Muscle layer of duodenum (tissue), 2 donors: ENCODE measurements around the gene MRPS35.

Experiments
- H3K27ac ChIP-seq: one replicate; pipeline ENCODE4 v1.7.0; 2013; ENCODE audit warnings: mild to moderate bottlenecking, low read length
- H3K27me3 ChIP-seq: one replicate; pipeline ENCODE4 v1.7.0; 2013; ENCODE audit warnings: low read depth, mild to moderate bottlenecking, control low read depth, low read length
- H3K36me3 ChIP-seq, 2 donors: one replicate each; pipeline ENCODE4 v1.7.0; 2013; ENCODE audit warnings: low read length in 2 of 2, control low read depth in 1 of 2, mild to moderate bottlenecking in 1 of 2; ENCODE audit not compliant: insufficient read depth in 2 of 2, control insufficient read depth in 1 of 2
- H3K4me1 ChIP-seq, 2 donors: one replicate each; pipeline ENCODE4 v1.7.0; 2013; ENCODE audit warnings: low read length in 2 of 2, mild to moderate bottlenecking in 2 of 2, control low read depth in 1 of 2, moderate library complexity in 1 of 2; ENCODE audit not compliant: insufficient read depth in 2 of 2, control insufficient read depth in 1 of 2
- H3K4me3 ChIP-seq, 2 donors: one replicate each; pipeline ENCODE4 v1.7.0; 2013; ENCODE audit warnings: low read length in 2 of 2, low read depth in 1 of 2, mild to moderate bottlenecking in 1 of 2
- H3K9me3 ChIP-seq, 2 donors: one replicate each; pipeline ENCODE4 v1.7.0; 2013; ENCODE audit warnings: low read length in 2 of 2, control low read depth in 1 of 2, mild to moderate bottlenecking in 1 of 2; ENCODE audit not compliant: control insufficient read depth in 1 of 2
- donor health status: healthy.

Gene MRPS35

GRCh38 chr12:27686147-27686546 lies 24.5 kb upstream of the MRPS35 start:
- peaks cover 22 to 64% of the 10 kb centered on the region in 2 donors for H3K36me3 ChIP-seq
- no peaks in the 10 kb centered on the region for H3K27me3 ChIP-seq
- no peaks in the 10 kb centered on the region for H3K4me1 ChIP-seq
- H3K27ac ChIP-seq, result no peak overlapping the region
- H3K4me3 ChIP-seq, result no peak overlapping the region
- H3K9me3 ChIP-seq, result no peaks in the 10 kb centered on the region

- H3K4me3 ChIP-seq, result no peak overlapping the region
- peaks cover 30 to 51% of the 10 kb centered on the region in 2 donors for H3K36me3 ChIP-seq
Observed at GRCh38 chr12:27688671-27689070, 22.0 kb upstream of the MRPS35 start.

DNA sequence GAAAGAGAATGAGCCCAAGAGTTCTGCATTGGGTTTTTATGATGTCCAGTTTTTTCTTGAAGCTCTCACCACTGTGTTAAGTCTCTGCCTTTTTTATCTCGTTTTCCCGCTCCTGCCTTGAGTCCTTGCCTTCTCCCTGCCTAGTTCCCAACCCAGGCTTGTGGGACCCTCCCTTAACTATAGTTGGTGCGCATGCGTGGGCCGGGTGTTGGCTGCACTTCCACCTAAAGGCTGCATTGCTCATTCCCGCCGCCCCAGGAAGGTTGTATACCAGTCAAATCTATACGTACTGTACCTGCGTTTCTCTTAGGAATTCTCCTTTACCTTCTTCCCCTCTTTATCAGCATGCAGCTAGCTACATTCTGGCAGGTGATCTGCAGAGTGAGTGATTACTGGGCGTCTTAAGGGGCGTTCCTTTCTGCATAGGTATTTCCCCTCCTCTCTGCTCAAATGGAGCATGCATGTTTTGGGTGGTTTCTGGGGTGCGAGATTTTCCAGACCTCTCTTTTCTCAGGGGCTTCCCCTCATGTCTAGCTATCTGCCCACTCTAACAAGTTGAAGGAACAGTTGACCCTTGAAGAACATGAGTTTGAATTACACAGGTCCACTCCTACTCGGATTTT lies 21.0 kb upstream of the MRPS35 start:
- Histone ChIP-seq H3K4me1 (no peaks in the 10 kb centered on the region), H3K36me3 (peaks cover 30 to 51% of the 10 kb centered on the region in 2 donors), H3K27ac (no peak overlapping the region), H3K27me3 (no peaks in the 10 kb centered on the region), H3K4me3 (no peak overlapping the region), H3K9me3 (no peaks in the 10 kb centered on the region)

More at GRCh38 chr12:27688671-27689070, 22.0 kb upstream of the MRPS35 start:
- H3K27me3 ChIP-seq, result no peaks in the 10 kb centered on the region
- H3K4me1 ChIP-seq, result no peaks in the 10 kb centered on the region
- no peak overlapping the region for H3K27ac ChIP-seq
- no peaks in the 10 kb centered on the region for H3K9me3 ChIP-seq

DNA sequence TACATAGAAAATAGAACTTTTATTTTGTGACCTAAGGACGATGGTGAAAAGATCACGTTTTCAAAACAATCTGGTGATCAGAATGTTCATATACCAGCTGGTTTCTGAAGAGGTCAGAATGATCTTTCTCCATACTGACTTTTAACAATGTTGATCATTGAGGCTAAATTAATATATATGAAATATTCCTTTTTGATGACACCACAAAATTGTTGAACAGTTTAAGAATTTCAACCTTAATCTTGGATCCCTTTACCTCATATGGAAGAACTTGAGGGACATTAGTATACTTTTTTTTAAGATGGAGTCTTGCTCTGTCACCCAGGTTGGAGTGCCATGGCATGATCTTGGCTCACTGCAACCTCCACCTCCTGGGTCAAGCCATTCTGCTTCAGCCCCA lies 17.2 kb upstream of the MRPS35 start:
- peaks cover 22 to 33% of the 10 kb centered on the region in 2 donors for H3K36me3 ChIP-seq

DNA sequence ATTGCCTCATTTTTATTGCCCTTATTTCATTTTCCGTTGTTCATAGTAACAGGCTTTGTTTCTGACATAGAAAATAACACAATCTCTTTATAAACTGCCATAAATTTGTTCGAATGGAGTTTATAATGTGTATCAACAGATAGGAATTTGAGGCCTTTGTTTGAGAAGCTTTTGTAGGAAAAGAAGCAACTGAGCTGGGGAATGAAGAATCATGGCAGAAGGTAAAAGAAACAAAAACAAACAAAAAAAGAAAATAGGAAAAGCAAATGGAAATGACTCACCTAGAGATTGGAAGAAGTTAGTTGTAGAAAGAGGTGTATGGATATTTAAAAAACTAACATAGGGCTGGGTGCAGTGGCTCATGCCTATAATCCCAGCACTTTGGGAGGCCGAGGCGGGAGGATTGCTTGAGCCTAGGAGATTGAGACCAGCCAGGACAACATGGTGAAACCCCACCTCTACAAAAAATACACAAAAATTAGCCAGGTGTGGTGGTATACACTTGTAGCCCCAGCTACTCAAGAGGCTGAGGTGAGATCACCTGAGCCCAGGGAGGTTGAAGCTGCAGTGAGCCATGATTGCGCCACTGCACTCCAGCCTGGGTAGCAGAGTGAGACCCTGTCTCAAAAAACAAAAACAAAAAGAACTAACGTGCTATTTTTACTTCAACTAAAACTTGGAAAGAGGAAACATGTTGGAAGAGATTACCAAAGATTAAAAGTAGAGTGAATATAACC lies 14.9 kb upstream of the MRPS35 start:
- Histone ChIP-seq H3K36me3 (peaks cover 8 to 12% of the 10 kb centered on the region in 2 donors), H3K4me3 (no peak overlapping the region), H3K4me1 (peaks cover 0 to 12% of the 10 kb centered on the region in 2 donors), H3K27me3 (no peaks in the 10 kb centered on the region), H3K27ac (no peak overlapping the region), H3K9me3 (no peaks in the 10 kb centered on the region)

More for the DNA sequence above, 17.2 kb upstream of the MRPS35 start:
- Histone ChIP-seq H3K27ac (no peak overlapping the region), H3K4me3 (no peak overlapping the region), H3K4me1 (peaks cover 0 to 8% of the 10 kb centered on the region in 2 donors), H3K9me3 (no peaks in the 10 kb centered on the region), H3K27me3 (no peaks in the 10 kb centered on the region)

GRCh38 chr12:27696293-27696652 lies 14.4 kb upstream of the MRPS35 start, which contains the start of gene REP15:
Gene REP15, plus strand, starts transcription at chr12:27696447. Its CDS starts 116 bp downstream, at chr12:27696563.
- H3K27ac ChIP-seq, result no peak within 1 kb of the TSS
- H3K4me3 ChIP-seq, result no peak within 1 kb of the TSS

DNA sequence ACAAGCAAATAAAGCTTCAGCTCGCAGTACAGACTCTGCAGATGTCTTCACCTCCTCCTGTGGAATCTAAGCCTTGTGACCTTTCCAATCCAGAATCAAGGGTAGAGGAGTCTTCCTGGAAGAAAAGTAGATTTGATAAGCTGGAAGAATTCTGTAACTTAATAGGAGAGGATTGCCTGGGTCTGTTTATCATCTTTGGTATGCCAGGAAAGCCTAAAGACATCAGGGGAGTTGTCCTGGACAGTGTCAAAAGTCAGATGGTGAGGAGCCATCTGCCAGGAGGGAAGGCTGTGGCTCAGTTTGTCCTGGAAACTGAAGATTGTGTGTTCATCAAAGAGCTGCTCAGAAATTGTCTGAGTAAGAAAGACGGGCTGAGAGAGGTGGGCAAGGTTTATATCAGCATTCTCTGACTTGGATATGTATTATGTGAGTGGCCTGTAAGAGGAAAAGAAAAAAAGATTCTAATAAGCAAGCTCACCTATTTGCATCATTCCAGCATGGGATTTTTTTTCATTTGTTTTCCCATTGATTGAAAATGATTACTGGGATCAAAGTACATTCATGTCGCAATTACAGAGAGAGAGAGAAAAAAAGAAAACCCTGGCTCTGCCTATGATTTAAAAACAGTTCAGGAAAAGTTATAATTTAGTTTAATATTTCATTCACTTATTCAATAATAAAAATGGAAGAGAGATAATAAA lies 13.6 kb upstream of the MRPS35 start:
- Histone ChIP-seq H3K9me3 (no peaks in the 10 kb centered on the region), H3K4me3 (no peak overlapping the region), H3K36me3 (peaks cover 3 to 7% of the 10 kb centered on the region in 2 donors), H3K27ac (no peak overlapping the region), H3K27me3 (no peaks in the 10 kb centered on the region), H3K4me1 (peaks cover 0 to 12% of the 10 kb centered on the region in 2 donors)

More at GRCh38 chr12:27696293-27696652, 14.4 kb upstream of the MRPS35 start, which contains the start of gene REP15:
- Histone ChIP-seq H3K36me3 (peaks cover 8 to 12% of the 10 kb centered on the region in 2 donors), H3K4me1 (peaks cover 0 to 12% of the 10 kb centered on the region in 2 donors), H3K27me3 (no peaks in the 10 kb centered on the region), H3K9me3 (no peaks in the 10 kb centered on the region)

GRCh38 chr12:27703720-27704452 lies 6.7 kb upstream of the MRPS35 start:
- no peaks in the 10 kb centered on the region for H3K9me3 ChIP-seq
- no peaks in the 10 kb centered on the region for H3K27me3 ChIP-seq
- no peak overlapping the region for H3K4me3 ChIP-seq
- no peaks in the 10 kb centered on the region for H3K36me3 ChIP-seq
- H3K27ac ChIP-seq, result no peak overlapping the region
- peaks cover 0 to 4% of the 10 kb centered on the region in 2 donors for H3K4me1 ChIP-seq

DNA sequence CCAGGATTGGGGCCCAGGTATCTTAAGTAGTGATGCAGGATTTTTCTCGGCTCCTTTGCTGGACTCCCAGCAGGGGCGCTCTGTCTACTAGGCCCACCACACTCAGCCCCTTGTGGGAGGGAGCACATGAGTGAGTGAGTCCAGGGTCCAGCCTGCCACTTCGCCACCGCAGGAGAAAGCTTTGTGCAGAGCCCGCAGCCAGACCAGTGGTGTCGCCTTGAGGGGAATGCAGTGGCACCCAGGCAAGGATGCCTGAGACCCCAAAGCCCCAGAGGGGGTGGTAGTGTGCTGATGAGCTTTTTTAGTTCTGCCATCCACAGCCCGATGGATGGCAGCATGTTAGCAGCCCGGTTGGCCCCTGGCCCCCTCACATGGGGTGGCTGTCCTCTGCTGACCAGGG lies 5.4 kb upstream of the MRPS35 start:
- no peaks in the 10 kb centered on the region for H3K4me1 ChIP-seq
- H3K27me3 ChIP-seq, result no peaks in the 10 kb centered on the region
- no peaks in the 10 kb centered on the region for H3K9me3 ChIP-seq
- H3K27ac ChIP-seq, result no peak overlapping the region
- H3K4me3 ChIP-seq, result no peak overlapping the region
- peaks cover 0 to 2% of the 10 kb centered on the region in 2 donors for H3K36me3 ChIP-seq

- peaks cover 7 to 10% of the 10 kb centered on the region in 2 donors for H3K4me1 ChIP-seq
- no peaks in the 10 kb centered on the region for H3K9me3 ChIP-seq
- H3K4me3 ChIP-seq, result no peak overlapping the region
- peaks cover 0 to 4% of the 10 kb centered on the region in 2 donors for H3K36me3 ChIP-seq
- H3K27ac ChIP-seq, result no peak overlapping the region
- H3K27me3 ChIP-seq, result no peaks in the 10 kb centered on the region
Observed at GRCh38 chr12:27707216-27707615, 3.4 kb upstream of the MRPS35 start.
